Prostate gland (tissue), 2 donors: Measurements from ENCODE around the gene UPK2. TPM values are rescaled to one million over a fixed set of nuclear protein-coding genes. Genes with fewer than 3 reads are reported as not detected.
"Not testable (repeated sequence)": the region's sequence is repeated elsewhere in the genome, so short reads cannot be mapped to it uniquely, and the experiment has no call there.

Experiments used
- DNase-seq: peaks from one replicate; pipeline ENCODE4 v3.0.0-alpha.2; 2019; ENCODE audit warnings: low spot score
- H3K27ac ChIP-seq, 2 donors: fragments of 200-600 bp; sonication (generic); 2 replicates each; pipeline ENCODE4 v1.5.1; 2017 to 2019
- H3K27me3 ChIP-seq: fragments of 200-600 bp; sonication (generic); replicated peaks from 2 replicates; pipeline ENCODE4 v1.5.1; 2019; ENCODE audit not compliant: insufficient read depth
- H3K36me3 ChIP-seq, 2 donors: fragments of 200-600 bp; sonication (generic); 1 replicate in 1 of 2; 2 replicates in 1 of 2; pipeline versions ENCODE4 v1.5.1 to v1.8.1; 2017 to 2019
- H3K4me1 ChIP-seq: fragments of 200-600 bp; sonication (generic); replicated peaks from 2 replicates; pipeline ENCODE4 v1.5.1; 2019
- H3K4me3 ChIP-seq, 2 donors: fragments of 200-600 bp; sonication (generic); 2 replicates each; pipeline ENCODE4 v1.5.1; 2017 to 2019
- H3K9me3 ChIP-seq: fragments of 200-600 bp; sonication (generic); 2 replicates; pipeline ENCODE4 v1.5.1; 2017
- POLR2A ChIP-seq: fragments of 450-650 bp; IDR thresholded peaks from one replicate; pipeline ENCODE4 v1.6.1; 2016; ENCODE audit warnings: antibody characterized with exemption, mild to moderate bottlenecking
- POLR2AphosphoS5 ChIP-seq: sonication (generic); formaldehyde crosslinking; IDR thresholded peaks from one replicate; pipeline ENCODE4 v1.6.1; 2017; ENCODE audit warnings: antibody characterized with exemption
- WGBS: methylation state at CpG from one replicate; pipeline ENCODE4 v1.1.5; 2018; 5-methylcytosine and 5-hydroxymethylcytosine counted together
- intact Hi-C: fragments of 100-400 bp; cut with DNase I; formaldehyde crosslinking; loops from one replicate; pipeline ENCODE4 v1.14.2; 2022
- total RNA-seq, 2 donors: library from RNA; depleted of rRNA; stranded (reverse); fragments of >200 nt; gene quantifications; one replicate each; pipeline ENCODE4 v1.1.0, GENCODE V29; 2016
- TF ChIP-seq, protein P1 (sequence below), 4 experiments: fragments of 200-600 bp in 2 of 4; fragments of 450-650 bp in 2 of 4; sonication (generic) in 2 of 4; IDR thresholded peaks; 1 replicate in 3 of 4; 2 replicates in 1 of 4; pipeline ENCODE4 v1.5.1; 2016 to 2019; ENCODE audit warnings: antibody characterized with exemption in 4 of 4, mild to moderate bottlenecking in 2 of 4, moderate library complexity in 2 of 4

The UPK2 gene
- total RNA-seq, 2 donors from 2014 or later, result not detected

DNA sequence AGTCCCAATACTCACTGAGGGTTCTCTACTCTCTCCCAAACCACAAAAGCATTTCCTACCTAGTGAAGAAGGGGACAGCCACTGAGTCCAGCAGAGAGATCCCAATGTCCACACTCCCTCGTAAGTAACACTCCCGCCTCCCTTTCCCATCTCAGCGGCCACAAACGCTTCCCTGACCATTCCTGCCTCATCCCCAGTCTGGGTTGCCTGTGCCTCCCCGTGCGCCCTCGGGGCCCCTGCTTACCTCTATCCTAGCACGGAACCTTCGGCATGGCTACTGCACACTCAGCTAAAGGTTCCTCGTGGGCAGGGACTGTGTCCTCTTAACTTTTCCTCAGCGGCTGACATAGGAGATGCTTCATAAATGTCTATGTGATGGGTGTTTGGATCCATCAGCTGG, 1.5 kb downstream of the UPK2 start:
- H3K4me3 ChIP-seq, result no peak overlapping the region
- no peaks in the 10 kb centered on the region for H3K27me3 ChIP-seq
- no peak overlapping the region for H3K27ac ChIP-seq
- no peaks in the 10 kb centered on the region for H3K36me3 ChIP-seq
- intact Hi-C loops, result loop anchor here (2.0 kb wide), 1 partner anchor 51 kb away; no protein-coding TSS in a partner anchor
- WGBS, result 77% methylated on average over 11 of the region's 11 CpGs
- no peaks in the 10 kb centered on the region for H3K9me3 ChIP-seq
- TF ChIP-seq POLR2AphosphoS5, result no peak
- no peak for TF ChIP-seq POLR2A
- TF ChIP-seq, protein P1, sequence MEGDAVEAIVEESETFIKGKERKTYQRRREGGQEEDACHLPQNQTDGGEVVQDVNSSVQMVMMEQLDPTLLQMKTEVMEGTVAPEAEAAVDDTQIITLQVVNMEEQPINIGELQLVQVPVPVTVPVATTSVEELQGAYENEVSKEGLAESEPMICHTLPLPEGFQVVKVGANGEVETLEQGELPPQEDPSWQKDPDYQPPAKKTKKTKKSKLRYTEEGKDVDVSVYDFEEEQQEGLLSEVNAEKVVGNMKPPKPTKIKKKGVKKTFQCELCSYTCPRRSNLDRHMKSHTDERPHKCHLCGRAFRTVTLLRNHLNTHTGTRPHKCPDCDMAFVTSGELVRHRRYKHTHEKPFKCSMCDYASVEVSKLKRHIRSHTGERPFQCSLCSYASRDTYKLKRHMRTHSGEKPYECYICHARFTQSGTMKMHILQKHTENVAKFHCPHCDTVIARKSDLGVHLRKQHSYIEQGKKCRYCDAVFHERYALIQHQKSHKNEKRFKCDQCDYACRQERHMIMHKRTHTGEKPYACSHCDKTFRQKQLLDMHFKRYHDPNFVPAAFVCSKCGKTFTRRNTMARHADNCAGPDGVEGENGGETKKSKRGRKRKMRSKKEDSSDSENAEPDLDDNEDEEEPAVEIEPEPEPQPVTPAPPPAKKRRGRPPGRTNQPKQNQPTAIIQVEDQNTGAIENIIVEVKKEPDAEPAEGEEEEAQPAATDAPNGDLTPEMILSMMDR (IDR thresholded peaks at IDR 0.05), result no peak
- DNase-seq, result no peak
- H3K4me1 ChIP-seq, result no peaks in the 10 kb centered on the region

DNA sequence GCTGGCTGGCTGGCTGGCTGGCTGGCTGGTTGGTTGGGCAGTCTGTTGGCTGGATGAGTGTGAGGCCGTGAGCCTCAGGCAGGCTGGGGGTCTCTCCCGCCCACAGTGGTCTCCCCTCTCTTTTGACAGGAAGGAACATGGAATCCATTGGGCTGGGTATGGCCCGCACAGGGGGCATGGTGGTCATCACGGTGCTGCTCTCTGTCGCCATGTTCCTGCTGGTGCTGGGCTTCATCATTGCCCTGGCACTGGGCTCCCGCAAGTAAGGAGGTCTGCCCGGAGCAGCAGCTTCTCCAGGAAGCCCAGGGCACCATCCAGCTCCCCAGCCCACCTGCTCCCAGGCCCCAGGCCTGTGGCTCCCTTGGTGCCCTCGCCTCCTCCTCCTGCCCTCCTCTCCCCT, 1.9 kb downstream of the UPK2 start:
- 90% methylated on average over 8 of the region's 8 CpGs for WGBS
- no peak for DNase-seq
- Histone ChIP-seq H3K27me3 (no peaks in the 10 kb centered on the region), H3K4me1 (no peaks in the 10 kb centered on the region), H3K36me3 (no peaks in the 10 kb centered on the region), H3K27ac (no peak overlapping the region), H3K4me3 (no peak overlapping the region), H3K9me3 (no peaks in the 10 kb centered on the region)
- TF ChIP-seq POLR2A (no peak), POLR2AphosphoS5 (no peak)
- TF ChIP-seq, protein P1 (IDR thresholded peaks at IDR 0.05), result no peak
- intact Hi-C loops, result loop anchor here (2.0 kb wide), 1 partner anchor 51 kb away; no protein-coding TSS in a partner anchor

DNA sequence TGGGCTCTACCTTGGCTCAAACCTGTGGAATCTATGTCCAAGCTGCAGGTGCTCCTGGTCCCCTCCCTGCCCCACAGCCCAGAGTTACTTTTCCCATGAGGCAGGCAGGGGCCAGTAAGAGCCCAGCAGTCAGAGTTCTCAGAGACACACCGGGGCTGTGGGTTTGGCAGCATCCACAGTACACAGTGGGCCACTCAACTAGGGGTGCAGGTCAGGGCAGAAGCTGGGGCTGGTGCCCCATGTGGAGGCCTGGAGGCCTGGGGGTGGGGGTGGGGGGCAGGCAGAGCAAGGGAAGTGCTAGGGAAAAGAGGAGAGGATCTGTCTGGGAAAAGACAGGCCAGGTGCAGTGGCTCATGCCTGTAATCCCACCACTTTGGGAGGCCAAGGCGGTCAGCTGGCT, 2.5 kb downstream of the UPK2 start:
- Histone ChIP-seq H3K9me3 (no peaks in the 10 kb centered on the region), H3K36me3 (no peaks in the 10 kb centered on the region), H3K27ac (no peak overlapping the region), H3K27me3 (no peaks in the 10 kb centered on the region), H3K4me1 (no peaks in the 10 kb centered on the region), H3K4me3 (no peak overlapping the region)
- intact Hi-C loops, result no loop called here
- WGBS, result 92% methylated on average over 1 of the region's 2 CpGs
- TF ChIP-seq, protein P1 (IDR thresholded peaks at IDR 0.05), result no peak
- TF ChIP-seq POLR2A (no peak), POLR2AphosphoS5 (no peak)
- no peak for DNase-seq

DNA sequence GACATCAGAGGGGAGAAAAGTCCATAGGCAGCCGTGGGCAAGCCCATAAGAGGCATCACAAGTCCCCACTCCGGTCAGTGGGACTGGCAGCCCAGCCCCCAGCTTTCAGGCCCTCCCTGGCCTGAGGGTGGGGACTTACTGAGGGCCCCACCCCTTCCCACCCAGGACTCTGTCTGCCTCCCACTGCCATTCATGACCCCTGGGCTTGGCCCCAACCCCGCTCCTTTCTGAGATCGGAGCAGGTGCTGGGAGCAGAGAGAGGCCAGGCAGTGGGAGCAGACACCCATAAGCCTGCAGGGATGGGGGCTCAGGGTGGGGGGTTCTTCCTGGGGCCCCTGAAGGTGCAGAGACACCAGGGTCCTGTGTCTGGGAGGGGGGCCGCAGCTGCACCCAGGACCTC, 5.1 kb downstream of the UPK2 start:
- H3K4me1 ChIP-seq, result no peaks in the 10 kb centered on the region
- H3K27me3 ChIP-seq, result no peaks in the 10 kb centered on the region
- no peak overlapping the region for H3K27ac ChIP-seq
- 88% methylated on average over 5 of the region's 5 CpGs for WGBS
- no peak for TF ChIP-seq POLR2A
- TF ChIP-seq POLR2AphosphoS5, result no peak
- TF ChIP-seq, protein P1 (IDR thresholded peaks at IDR 0.05), result no peak
- no peaks in the 10 kb centered on the region for H3K9me3 ChIP-seq
- DNase-seq, result no peak
- H3K36me3 ChIP-seq, result no peaks in the 10 kb centered on the region
- no peak overlapping the region for H3K4me3 ChIP-seq
- intact Hi-C loops, result no loop called here

DNA sequence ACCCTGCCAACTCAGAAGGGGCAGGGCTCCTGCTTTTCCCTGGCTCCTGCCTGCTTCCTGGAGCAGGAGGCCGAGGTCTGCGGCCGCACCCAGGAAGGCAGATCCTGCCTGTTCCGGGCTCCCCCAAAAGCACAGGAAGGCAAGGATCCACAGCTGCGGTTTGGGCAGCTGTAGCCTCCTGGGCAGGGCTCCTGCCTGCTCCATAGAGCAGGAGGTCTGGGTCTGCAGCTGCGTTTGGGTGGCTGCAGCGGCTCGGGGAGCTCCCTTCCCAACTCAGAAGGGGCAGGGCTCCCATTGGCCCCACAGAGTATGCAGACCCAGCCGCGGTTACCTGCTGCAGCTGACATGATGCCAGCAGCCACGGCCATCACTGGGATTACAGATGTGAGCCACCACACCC, 5.5 kb downstream of the UPK2 start:
- Histone ChIP-seq H3K27me3 (no peaks in the 10 kb centered on the region), H3K4me1 (no peaks in the 10 kb centered on the region), H3K9me3 (no peaks in the 10 kb centered on the region), H3K36me3 (no peaks in the 10 kb centered on the region), H3K4me3 (no peak overlapping the region), H3K27ac (no peak overlapping the region)
- no peak for DNase-seq
- 44% methylated on average over 11 of the region's 11 CpGs for WGBS
- intact Hi-C loops, result no loop called here
- TF ChIP-seq, protein P1 (IDR thresholded peaks at IDR 0.05), result no peak
- TF ChIP-seq POLR2A, result no peak
- no peak for TF ChIP-seq POLR2AphosphoS5

DNA sequence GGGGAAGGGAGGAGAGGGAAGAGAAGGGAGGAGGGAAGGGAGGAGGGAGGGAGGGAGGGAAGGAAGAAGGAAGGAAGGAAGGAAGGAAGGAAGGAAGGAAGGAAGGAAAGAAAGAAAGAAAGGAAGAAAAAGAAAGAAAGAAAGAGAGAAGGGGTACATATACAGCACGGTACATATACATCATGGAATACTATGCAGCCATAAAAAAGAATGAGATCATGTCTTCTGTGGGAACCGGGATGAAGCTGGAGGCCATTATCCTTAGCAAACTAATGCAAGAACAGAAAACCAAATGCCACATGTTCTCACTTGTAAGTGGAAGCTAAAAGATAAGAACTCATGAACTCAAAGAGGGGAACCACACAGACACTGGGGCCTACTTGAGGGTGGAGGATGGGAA, 13.4 kb downstream of the UPK2 start:
- 94% methylated on average over 2 of the region's 2 CpGs for WGBS

More for the DNA sequence above, 13.4 kb downstream of the UPK2 start:
- H3K27ac ChIP-seq, H3K4me3 ChIP-seq, H3K9me3 ChIP-seq, H3K4me1 ChIP-seq, intact Hi-C loops, H3K36me3 ChIP-seq, H3K27me3 ChIP-seq, DNase-seq: not testable (repeated sequence)
